ENCODE results near the gene DLX2.
"Not testable (repeated sequence)": the region's sequence is repeated elsewhere in the genome, so short reads cannot be mapped to it uniquely, and the experiment has no call there.

The DLX2 gene

GRCh38 chr2:172102391-172103359, at the start of gene DLX2:
Gene DLX2, minus strand, starts transcription at chr2:172102900. Its CDS starts 362 bp downstream, at chr2:172102538.
- DNase-seq (ENCODE audit: low read depth in 3 of 3, low spot score in 1 of 3), result no peak

- no peak for DNase-seq (ENCODE audit: low read depth in 3 of 3, low spot score in 1 of 3)
Measured at GRCh38 chr2:172147944-172148650, 45.4 kb upstream of the DLX2 start.

- DNase-seq (ENCODE audit: low read depth in 3 of 3, low spot score in 1 of 3), result no peak
Measured at GRCh38 chr2:172143817-172144216, 41.1 kb upstream of the DLX2 start.

DNA sequence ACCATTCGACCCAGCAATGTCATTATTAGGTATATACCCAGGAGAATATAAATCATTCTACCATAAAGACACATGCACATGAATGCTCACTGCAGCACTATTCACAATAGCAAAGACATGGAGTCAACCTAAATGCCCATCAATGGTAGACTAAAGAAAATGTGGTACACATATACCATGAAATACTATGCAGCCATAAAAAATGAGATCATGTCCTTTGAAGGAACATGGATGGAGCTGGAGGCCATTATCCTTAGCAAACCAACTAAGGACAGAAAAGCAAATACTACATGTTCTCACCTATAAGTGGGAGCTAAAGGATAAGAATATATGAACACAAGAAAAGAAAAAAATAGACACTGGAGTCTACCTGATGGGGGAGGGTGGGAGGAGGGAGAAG, 36.0 kb upstream of the DLX2 start:
- DNase-seq (ENCODE audit: low read depth in 3 of 3, low spot score in 1 of 3), result not testable (repeated sequence)

DNA sequence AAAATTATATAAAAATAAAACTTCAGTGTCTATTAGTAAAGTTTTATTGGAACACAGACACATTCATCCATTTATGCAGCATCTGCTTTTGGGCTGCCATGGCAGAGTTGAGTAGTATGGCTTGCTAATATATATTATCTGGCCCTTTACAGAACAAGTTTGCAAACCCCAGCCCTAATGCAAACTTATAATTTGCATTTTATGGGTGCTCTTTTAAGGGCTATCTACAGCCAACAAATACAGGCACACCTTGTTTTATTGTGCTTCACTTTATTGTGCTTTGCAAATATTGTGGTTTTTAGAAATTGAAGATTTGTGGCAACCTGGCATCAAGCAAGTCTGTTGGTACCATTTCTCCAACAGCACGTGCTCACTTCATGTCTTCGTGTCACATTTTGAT, 35.2 kb upstream of the DLX2 start:
- no peak for DNase-seq (ENCODE audit: low read depth in 3 of 3, low spot score in 1 of 3)

DNA sequence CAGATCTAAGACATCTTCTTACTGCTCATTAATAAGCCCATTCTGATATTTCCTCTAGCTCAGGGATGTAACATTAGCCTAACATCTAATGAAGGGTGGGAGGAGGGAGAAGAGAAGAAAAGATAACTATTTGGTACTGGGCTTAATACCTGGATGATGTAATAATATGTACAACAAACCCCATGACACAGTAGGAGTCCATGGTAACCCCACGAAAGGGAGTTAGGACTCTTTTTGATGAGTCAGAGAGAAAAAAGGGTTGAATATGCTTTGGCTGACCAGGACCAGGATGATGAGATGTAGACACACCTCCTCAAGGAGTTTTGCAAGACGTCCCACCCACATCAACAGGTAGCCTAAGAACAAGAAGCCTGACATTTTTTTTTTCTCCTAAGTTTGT, 34.4 kb upstream of the DLX2 start:
- DNase-seq (ENCODE audit: low read depth in 3 of 3, low spot score in 1 of 3), result no peak

DNA sequence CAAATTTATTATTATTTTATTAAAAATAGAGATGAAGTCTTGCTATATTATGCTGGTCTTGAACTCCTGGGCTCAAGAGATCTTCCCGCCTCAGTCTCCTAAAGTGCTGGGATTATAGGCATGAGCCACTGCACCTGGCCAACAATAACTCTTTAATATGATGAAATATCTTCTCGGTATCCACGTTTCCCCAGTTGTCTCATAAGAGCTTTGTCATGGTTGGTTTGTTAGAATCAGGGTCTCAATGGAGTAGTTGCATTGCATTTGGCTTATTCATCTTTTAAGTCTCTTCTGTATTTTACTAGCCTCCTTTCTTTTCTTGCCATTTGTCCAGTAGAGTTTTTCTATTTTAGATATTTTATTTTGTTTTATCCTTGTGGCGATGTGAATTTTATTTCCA, 32.7 kb upstream of the DLX2 start:
- no peak for DNase-seq (ENCODE audit: low read depth in 3 of 3, low spot score in 1 of 3)

DNA sequence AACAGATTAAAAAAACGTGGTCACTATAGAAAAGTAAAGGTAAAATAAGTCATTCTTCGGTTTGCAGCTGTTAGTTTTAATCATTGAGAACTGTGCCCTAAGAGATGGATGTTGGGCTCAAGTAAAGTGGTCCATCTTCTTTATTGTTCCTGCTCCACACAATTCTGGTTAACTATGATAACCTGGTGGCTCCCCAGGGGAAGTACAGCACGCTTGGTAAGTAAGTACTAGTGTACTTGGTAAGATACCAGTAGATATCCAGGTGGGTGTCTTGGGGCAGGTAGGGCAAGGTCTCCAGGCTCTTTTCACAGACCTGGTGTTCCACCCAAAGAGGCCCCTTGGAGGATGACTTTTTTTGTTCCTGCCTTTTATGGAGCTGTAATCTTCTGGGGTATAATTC, 31.6 kb upstream of the DLX2 start:
- no peak for DNase-seq (ENCODE audit: low read depth in 3 of 3, low spot score in 1 of 3)

- DNase-seq (ENCODE audit: low read depth in 3 of 3, low spot score in 1 of 3), result no peak
Measured at GRCh38 chr2:172131713-172132555, 29.2 kb upstream of the DLX2 start.

DNA sequence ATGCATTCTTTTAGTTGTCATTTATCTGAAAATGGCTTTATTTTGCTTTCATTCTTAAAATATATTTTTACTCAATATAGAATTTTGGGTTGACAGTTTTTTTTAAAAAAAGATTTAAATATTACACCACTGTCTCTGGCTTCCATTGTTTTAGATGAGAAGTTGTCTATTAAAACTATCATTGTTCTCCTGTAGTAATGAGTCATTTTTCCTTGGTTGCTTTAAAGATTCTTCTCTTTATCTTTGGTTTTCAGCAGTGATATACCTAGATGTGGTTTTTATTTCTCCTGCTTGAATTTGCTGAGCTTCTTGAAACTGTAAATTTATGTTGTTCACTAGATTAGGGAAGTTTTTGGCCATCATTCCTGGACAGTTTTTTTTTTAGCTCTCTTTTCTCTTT, 26.7 kb upstream of the DLX2 start:
- DNase-seq (ENCODE audit: low read depth in 3 of 3, low spot score in 1 of 3), result no peak

DNA sequence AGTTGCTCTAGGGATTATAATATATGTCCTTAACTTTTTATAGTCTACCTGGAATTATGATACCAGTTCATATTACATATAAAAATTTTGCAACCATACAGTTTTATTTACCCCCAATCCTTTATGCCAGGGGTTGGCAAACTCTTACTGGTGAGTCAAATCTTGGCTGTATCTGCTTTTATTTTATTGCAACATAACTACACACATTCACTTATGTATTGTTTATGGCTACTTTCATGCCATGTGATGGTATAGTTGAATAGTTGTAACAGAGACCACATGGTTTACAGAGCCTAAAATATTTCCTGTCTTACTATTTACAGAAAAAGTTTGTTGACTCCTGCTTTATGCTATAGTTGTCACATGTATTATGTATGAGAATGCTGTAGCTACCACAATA, 25.8 kb upstream of the DLX2 start:
- DNase-seq (ENCODE audit: low read depth in 3 of 3, low spot score in 1 of 3), result no peak

DNA sequence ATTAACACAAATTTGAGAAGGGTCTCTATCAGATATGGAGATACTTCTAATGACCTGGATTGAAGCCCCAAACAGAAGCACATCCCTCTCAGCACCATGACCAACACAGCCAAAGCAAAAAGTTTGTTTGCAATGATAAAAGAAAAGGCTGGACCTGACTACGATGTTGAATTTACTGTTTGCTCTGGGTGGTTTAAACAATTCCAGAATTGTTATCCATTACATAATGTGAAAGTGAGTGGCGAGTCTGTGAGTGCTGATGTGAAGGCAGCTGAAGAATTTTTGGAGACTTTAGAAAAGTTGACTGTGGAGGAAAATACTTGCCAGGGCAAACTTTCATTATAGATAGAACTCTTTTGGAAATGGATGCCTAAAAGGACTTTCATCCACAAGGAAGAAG, 17.4 kb upstream of the DLX2 start:
- DNase-seq (ENCODE audit: low read depth in 3 of 3, low spot score in 1 of 3), result no peak

DNA sequence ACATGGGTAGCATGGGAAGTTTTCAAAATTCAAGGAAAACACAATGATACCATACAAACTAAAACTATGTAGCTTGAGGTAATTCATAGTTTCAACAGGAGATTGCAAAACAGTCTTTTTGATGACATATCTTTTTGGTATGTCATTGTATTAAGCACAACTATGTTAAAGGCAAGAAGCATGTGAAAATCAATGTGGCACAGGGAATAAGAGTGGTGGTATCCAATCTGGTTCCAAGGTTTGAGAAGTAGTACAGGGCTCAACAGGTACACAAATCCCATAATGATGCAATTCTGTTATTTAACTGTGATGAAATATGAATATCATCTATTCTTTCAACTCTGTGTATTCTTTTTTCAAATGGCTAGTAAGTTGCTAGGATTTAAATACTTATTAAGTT, 16.4 kb upstream of the DLX2 start:
- DNase-seq (ENCODE audit: low read depth in 3 of 3, low spot score in 1 of 3), result no peak

DNA sequence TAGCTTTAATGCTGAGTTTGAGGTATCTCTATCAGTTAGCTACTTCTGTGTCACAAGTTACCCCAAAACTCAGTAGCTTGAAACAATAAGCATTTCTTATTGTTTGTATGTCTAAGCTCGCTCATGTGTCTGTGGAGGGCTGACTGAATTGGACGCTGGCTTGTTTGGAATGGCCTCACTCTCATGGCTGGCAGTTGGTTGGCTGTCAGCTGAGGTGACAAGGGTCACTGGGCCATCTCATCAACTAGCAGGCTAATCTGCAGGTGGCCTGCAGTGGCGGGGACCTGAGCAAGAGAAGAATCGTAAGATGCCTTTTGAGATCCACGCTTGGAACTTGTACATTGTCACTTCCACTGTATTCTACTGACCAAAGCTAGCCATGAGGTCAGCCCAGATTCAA, 13.4 kb upstream of the DLX2 start:
- no peak for DNase-seq (ENCODE audit: low read depth in 3 of 3, low spot score in 1 of 3)

DNA sequence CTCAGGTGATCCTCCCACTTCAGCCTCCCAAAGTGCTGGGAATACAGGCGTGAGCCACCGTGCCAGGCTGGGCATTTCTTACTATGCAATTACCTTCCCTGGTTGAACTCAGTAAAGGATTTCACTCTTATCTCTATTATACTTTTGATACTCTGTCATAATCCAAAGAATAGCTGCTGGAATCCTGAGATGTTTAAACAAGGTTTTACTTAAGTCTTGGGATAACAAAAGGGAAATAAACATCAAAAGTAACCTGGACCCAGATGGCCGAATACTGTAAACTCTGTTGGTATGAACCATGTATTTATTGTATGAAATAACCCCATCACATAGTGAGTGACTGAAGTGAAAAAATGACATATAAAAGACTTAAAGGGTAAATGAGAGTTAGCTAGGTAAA, 11.9 kb upstream of the DLX2 start:
- DNase-seq (ENCODE audit: low read depth in 3 of 3, low spot score in 1 of 3), result no peak

GRCh38 chr2:172114176-172114575, 11.5 kb upstream of the DLX2 start:
- not testable (repeated sequence) for DNase-seq (ENCODE audit: low read depth in 3 of 3, low spot score in 1 of 3)

DNA sequence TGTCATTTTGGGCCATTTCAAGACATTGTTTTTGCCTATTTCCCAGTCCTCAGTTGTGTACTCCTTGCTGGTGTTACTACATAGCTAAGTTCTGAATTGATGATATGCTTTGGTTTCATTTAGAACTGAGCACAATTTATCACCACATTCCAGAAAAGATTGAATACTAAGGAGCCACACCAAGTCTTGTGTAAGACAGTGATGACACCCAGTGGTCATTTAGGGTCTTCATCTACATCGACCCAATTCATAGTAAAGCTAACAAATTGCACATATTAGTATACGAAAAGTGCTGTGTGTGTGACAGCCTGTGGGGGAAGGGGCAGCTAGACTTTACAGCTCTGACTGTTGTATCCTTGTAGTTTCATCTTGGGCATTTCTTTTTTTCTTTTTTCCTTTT, 10.9 kb upstream of the DLX2 start:
- no peak for DNase-seq (ENCODE audit: low read depth in 3 of 3, low spot score in 1 of 3)

GRCh38 chr2:172109988-172110811, 7.5 kb upstream of the DLX2 start:
- DNase-seq (ENCODE audit: low read depth in 3 of 3, low spot score in 1 of 3), result no peak

- DNase-seq (ENCODE audit: low read depth in 3 of 3, low spot score in 1 of 3), result no peak
Measured at GRCh38 chr2:172109256-172109987, 6.7 kb upstream of the DLX2 start.

- DNase-seq (ENCODE audit: low read depth in 3 of 3, low spot score in 1 of 3), result no peak
Measured at GRCh38 chr2:172108587-172108930, 5.9 kb upstream of the DLX2 start.

Measured in stimulated activated CD4-positive, alpha-beta T cell treated with anti-CD3 and anti-CD28 coated beads, TNF-alpha, amount 100 ng/mL, for 1 hour (primary cell).